HG02798 (cell line): ENCODE measurements around the gene ZNF496.
"Not testable (repeated sequence)": the region's sequence is repeated elsewhere in the genome, so short reads cannot be mapped to it uniquely, and the experiment has no call there.

Experiments
- ATAC-seq: cut with Tn5 transposase; IDR thresholded peaks from one replicate; pipeline ENCODE4 v1.9.1; 2021; ENCODE audit warnings: mild to moderate bottlenecking; ENCODE audit not compliant: unreplicated experiment, poor library complexity

Gene ZNF496

GRCh38 chr1:247360116-247360898 is 28.6 kb upstream of the ZNF496 start:
- ATAC-seq: no peak

GRCh38 chr1:247359559-247359958 is 27.9 kb upstream of the ZNF496 start:
- no peak for ATAC-seq

- no peak for ATAC-seq
Measured at GRCh38 chr1:247358920-247359319, 27.3 kb upstream of the ZNF496 start.

- peak; percentile 87 for ATAC-seq
Measured at GRCh38 chr1:247357781-247358211, 26.1 kb upstream of the ZNF496 start.

DNA sequence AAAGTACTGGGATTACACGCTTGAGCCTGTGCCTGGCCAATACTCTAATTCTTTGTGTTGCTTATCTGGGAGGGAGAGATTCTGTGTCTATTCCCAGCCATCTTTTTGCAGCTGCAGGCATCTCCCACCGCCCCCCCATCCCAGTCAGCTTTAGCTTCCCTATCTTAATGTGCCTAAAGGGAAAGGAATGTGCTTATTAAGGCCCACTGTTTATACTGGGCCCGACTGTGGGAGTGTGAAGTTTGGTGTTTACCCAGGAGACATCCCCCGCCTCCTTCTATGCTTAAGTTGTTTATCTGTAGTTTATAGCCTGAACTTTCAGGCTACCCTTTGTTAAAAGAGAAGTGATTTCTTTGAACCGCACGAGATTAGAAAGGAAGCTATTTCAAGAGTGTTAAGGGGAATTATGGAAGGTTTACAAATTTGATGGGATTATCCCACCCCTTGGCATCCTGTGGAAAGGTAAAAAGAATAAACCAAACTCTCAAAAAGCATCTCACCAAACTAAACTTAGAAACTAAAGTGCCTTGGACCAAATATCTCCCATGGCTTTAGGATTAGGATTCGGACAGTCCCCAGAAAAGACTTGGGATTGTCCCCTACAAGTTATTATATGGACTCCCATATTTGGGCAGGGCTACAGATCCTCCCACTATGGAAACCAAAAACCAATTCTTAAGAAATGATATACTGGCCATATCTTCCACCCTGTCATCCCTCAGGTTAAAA is 25.5 kb upstream of the ZNF496 start:
- ATAC-seq: no peak

- not testable (repeated sequence) for ATAC-seq
Measured at GRCh38 chr1:247355160-247355559, 23.5 kb upstream of the ZNF496 start.

GRCh38 chr1:247352175-247352574 is 20.5 kb upstream of the ZNF496 start:
- no peak for ATAC-seq

DNA sequence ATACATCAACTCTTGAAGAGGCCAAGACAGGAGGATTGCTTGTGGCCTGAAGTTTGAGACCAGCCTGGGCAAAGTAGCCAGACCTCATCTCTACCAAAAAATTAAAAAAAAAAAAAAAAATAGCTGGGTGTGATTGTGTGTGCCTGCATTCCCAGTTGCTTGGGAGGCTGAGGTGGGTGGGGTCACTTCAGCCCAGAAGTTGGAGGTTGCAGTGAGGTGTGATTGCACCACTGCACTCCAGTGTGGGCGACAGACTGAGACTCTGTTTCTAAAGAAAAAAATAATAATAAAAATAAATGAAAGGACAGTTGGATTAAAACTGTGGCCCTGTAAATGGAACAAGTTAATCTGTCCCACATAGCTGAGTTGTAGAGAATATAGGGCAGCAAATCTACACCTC is 18.9 kb upstream of the ZNF496 start:
- ATAC-seq: no peak

GRCh38 chr1:247347477-247348222 is 16.0 kb upstream of the ZNF496 start:
- no peak for ATAC-seq

- ATAC-seq: no peak
Measured at GRCh38 chr1:247345881-247346280, 14.2 kb upstream of the ZNF496 start.

DNA sequence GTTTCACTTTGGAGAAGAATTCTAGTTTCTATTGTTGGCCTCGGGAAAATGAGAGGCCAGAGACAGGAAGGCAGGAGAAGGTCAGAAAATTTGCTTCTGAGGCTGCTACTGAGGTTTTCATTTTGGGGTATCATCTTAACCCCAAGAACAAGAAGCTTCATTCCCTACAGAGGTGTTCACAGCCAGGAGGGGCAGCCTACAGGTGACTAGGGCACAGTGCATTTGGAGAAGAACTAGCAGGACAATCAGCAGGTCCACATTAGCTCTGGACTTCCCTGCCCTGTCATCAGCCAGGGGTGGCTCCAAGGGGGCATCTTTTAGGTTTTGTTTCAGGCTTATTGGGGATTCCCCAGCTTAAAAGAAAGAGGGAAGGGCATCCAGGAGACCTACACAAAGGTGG is 12.1 kb upstream of the ZNF496 start:
- no peak for ATAC-seq

GRCh38 chr1:247338723-247339275 is 7.1 kb upstream of the ZNF496 start:
- ATAC-seq: no peak

DNA sequence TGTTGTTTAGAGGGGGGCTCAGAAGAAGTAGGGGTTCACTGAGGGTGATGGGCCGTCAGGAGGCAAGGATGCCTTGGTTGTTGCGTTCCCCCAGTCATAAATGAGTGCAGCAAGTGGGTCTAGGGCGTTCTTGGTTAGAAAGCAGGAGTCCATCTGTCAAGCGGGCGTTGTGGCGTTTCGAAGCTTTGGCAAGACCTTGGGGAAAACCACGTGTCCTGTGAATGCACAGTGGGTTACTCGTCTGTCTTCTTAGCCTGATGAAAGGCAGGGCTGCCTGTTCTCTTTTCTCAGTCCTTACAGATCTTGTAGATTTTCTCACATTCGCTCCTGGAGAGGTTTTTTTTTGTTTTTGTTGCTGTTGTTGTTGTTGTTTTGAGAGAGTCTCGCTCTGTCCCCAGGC is 6.3 kb upstream of the ZNF496 start:
- ATAC-seq: no peak

GRCh38 chr1:247337250-247337746 is 5.6 kb upstream of the ZNF496 start:
- no peak for ATAC-seq

DNA sequence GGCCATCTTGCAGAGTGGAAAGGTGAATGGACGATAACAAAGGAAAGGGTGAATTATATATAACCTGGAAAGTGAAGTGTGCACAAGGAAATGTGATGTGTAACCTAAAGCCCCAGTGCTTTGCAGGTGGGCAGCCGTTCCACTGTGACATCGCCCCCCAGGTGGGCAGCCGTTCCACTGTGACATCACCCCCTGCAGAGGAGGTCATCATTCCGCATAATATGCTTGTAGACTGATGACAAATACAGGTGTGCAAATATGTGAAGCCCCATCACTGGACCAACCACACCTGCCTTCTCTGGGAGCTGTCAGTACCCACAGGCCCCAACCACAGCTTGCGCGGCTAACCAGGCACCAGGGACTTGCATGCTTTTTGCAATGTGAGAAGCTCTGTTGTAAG is 4.7 kb upstream of the ZNF496 start:
- no peak for ATAC-seq

DNA sequence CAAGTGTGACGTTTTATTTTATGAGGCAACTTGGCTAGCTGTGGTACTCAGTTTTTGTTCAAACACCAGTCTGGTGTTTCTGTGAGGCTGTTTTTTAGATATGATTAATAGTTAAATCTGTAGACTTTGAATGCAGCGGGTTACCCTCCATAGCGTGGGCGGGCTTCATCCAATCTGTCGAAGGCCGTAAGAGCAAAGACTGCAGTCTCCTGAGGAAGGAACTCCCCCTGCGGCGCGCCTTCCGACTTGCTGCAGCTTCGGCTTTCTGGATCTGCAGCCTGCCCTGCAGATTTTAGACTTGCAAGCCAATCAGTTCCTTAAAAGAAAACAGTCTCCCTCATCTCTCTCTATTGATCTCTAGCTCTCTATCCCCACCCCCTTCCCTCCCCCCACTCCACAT is 4.2 kb upstream of the ZNF496 start:
- ATAC-seq: no peak

DNA sequence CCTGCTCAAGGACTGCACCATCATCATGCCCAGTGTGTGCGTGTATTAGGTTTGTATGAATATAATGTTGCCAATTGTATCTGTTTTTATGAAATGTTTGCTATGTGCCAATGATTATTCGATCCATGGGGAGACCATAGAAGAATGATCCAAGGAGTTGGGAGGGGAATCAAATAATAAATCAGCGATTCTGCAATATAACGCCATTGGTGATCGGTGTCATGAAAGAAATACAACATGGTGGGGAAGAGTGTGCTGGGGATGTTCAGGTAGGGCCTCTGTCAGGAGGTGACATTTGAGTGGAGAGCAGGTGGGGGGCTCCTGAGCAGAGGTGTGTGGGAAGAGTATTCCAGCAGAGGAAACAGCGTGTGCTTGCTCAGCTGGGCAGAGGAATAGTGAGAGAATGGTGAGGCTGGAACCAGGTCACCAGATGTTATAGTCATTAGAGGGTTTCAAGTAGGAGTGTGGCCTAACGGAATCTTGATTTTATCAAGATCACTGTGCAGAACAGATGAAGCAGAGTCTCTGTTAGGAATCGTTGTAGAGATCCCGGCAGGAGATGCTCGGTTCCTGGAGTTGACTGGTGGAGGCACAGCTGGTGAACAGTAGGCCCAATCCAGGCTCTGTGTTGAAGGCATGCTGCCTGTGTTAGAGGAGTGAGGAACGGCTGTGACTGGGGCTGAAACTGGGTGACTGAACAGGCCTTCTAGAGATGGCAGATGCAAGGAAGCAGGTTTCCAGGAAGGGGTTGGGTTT is 2.9 kb upstream of the ZNF496 start:
- ATAC-seq: no peak

- ATAC-seq: no peak
Measured at GRCh38 chr1:247332623-247333361, 1.1 kb upstream of the ZNF496 start.

DNA sequence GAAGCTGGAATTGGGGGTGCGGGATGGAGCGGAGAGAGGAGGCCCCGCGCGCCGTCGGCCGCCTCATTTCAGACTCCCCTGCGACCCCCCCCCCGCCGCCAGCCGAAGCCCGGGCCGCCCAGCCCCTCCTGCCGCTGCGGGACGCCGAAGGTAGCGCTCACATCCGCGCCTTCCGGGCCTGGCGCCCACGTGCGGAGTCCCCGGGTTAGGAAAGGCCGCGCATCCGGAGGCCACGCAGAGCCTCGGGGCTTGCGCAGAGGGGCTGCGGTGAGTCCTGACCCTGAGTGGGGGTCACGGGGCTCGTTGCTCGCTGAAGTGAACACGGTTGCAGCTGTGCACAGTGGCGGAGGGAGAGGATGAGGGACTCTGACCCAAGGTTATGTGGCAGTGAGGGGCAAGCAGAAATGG is 552 bp upstream of the ZNF496 start:
- peak; percentile 30 for ATAC-seq
